ENCODE results near the gene KLRC4. TPM values are rescaled to one million over a fixed set of nuclear protein-coding genes. Genes with fewer than 3 reads are reported as not detected.

The KLRC4 gene
- total RNA-seq, 1 experiment from 2014 or later, result not detected

DNA sequence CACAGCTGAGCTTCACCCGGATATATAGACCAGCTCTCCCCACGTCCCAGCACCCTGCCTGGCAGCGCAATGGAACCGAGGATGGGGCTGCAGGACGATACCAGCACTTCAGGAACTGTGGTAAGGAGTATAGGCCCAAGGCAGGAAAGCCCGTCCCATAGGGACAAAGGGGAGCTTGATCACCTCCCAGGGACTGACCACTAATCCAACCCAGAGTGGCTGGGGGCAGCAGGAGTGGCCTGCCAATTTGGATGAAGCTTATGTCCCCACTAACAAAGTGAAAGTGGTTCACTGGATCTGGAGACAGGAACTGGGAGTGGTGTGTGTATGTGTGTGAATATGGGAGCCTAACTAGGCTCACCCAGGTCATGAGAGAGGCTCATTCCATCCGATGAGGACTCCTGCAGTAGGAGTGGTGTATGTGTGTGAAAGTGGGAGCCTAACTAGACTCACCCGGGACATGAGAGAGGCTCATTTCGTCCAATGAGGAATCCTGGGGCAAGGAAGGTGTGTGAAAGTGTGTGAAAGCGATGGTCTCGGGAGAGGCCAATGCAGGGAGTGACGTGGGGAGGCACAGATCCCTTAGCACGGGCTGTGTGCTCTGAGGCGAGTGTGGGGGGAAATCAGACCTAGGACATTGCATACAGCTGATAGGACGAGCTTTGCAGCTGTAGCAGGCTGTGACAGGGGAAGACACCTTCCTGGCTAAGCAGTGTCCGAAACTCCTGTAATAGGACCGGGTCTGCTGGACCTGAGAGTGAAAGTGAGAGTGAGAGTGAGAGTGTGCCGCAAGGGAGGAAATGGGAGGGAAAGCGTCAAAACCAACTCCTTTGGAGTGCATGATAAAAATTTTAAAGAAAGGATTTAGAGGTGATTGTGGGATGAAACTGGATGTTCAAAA, 45.4 kb downstream of the KLRC4 start:
- Histone ChIP-seq H3K4me3 (ENCODE audit: low read length) (peak overlapping the region; percentile 74), H3K4me2 (ENCODE audit: low read length) (peak overlapping the region; percentile 93), H2AFZ (ENCODE audit: low read length) (peak overlapping the region; percentile 79), H3K79me2 (ENCODE audit: low read length) (no peaks in the 10 kb centered on the region), H3K9me3 (ENCODE audit: low read length) (no peaks in the 10 kb centered on the region), H3F3A (ENCODE audit: low read length, unreplicated experiment) (peaks cover 5% of the 10 kb centered on the region), H3K4me1 (ENCODE audit: insufficient read depth, low read length) (peaks cover 49% of the 10 kb centered on the region), H3K27ac (ENCODE audit: low read length) (peak overlapping the region; percentile 65), H3K27me3 (ENCODE audit: low read length) (no peaks in the 10 kb centered on the region), H4K20me1 (ENCODE audit: low read length) (no peaks in the 10 kb centered on the region), H3K9me2 (replicated peaks; ENCODE audit: low read length) (no peaks in the 10 kb centered on the region), H3K9ac (ENCODE audit: low read length) (peak overlapping the region; percentile 61), H3K36me3 (ENCODE audit: low read depth, low read length) (no peaks in the 10 kb centered on the region)
- ATAC-seq, result peak; percentile 66
- TSS peak; percentile 40 for BruUV-seq (replicated peaks)
- TF ChIP-seq, protein P1, sequence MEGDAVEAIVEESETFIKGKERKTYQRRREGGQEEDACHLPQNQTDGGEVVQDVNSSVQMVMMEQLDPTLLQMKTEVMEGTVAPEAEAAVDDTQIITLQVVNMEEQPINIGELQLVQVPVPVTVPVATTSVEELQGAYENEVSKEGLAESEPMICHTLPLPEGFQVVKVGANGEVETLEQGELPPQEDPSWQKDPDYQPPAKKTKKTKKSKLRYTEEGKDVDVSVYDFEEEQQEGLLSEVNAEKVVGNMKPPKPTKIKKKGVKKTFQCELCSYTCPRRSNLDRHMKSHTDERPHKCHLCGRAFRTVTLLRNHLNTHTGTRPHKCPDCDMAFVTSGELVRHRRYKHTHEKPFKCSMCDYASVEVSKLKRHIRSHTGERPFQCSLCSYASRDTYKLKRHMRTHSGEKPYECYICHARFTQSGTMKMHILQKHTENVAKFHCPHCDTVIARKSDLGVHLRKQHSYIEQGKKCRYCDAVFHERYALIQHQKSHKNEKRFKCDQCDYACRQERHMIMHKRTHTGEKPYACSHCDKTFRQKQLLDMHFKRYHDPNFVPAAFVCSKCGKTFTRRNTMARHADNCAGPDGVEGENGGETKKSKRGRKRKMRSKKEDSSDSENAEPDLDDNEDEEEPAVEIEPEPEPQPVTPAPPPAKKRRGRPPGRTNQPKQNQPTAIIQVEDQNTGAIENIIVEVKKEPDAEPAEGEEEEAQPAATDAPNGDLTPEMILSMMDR (conservative IDR thresholded peaks at IDR 0.05; ENCODE audit: low read depth, low read length), result no peak
- TF ChIP-seq EZH2phosphoT487 (IDR thresholded peaks at IDR 0.05; ENCODE audit: borderline replicate concordance, low read length) (no peak), EZH2 (IDR thresholded peaks at IDR 0.05; ENCODE audit: low read length, unreplicated experiment) (no peak)
- intact Hi-C loops (cut with micrococcal nuclease), result loop anchor here (1.0 to 10.0 kb wide), 5 partner anchors 31 to 353 kb away; partner anchors contain the start of gene EIF2S3B
- ChIA-PET CTCF (interaction anchor here (1.2 kb wide), 1 partner anchor 33 kb away, joined by 3 read pairs; no protein-coding TSS in a partner anchor), POLR2A (ENCODE audit: unreplicated experiment) (no interaction called here)
- peak; percentile 40 for DNase-seq

DNA sequence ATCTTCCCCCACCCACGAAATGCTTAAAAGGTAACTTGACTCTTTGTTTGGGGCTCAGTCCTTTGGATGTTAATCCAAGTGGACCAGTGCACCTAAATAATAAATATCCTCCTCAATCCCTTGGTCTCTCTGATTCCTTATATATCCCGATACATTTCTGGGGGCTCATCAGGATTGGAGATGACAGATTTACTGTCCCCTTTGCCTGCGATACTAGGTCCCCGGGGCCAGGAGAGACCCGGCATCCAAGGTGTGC, 46.0 kb downstream of the KLRC4 start:
- ATAC-seq (no peak), DNase-seq (no peak)
- Histone ChIP-seq H3K9me2 (replicated peaks; ENCODE audit: low read length) (no peaks in the 10 kb centered on the region), H3K27me3 (ENCODE audit: low read length) (no peaks in the 10 kb centered on the region), H3K36me3 (ENCODE audit: low read depth, low read length) (no peaks in the 10 kb centered on the region), H3K9me3 (ENCODE audit: low read length) (no peaks in the 10 kb centered on the region), H2AFZ (ENCODE audit: low read length) (peak overlapping the region; percentile 79), H3K79me2 (ENCODE audit: low read length) (no peaks in the 10 kb centered on the region), H3K27ac (ENCODE audit: low read length) (peak overlapping the region; percentile 65), H4K20me1 (ENCODE audit: low read length) (no peaks in the 10 kb centered on the region), H3K4me2 (ENCODE audit: low read length) (peak overlapping the region; percentile 93), H3K4me1 (ENCODE audit: insufficient read depth, low read length) (peaks cover 49% of the 10 kb centered on the region), H3K4me3 (ENCODE audit: low read length) (peak overlapping the region; percentile 74), H3F3A (ENCODE audit: low read length, unreplicated experiment) (peaks cover 5% of the 10 kb centered on the region), H3K9ac (ENCODE audit: low read length) (peak overlapping the region; percentile 61)
- ChIA-PET CTCF (no interaction called here), POLR2A (ENCODE audit: unreplicated experiment) (no interaction called here)
- TF ChIP-seq EZH2phosphoT487 (IDR thresholded peaks at IDR 0.05; ENCODE audit: borderline replicate concordance, low read length), result no peak
- TF ChIP-seq, protein P1 (conservative IDR thresholded peaks at IDR 0.05; ENCODE audit: low read depth, low read length), result no peak
- no TSS peak for BruUV-seq (replicated peaks)
- intact Hi-C loops (cut with micrococcal nuclease), result loop anchor here (10.0 kb wide), 1 partner anchor 141 kb away; the partner anchor contains the start of gene EIF2S3B

All from PC-3 (cell line).